Fibroblast of villous mesenchyme (primary cell): ENCODE data around the gene GAS2L1. TPM values are rescaled to one million over a fixed set of nuclear protein-coding genes. Genes with fewer than 3 reads are reported as not detected.

Experiments used
- DNase-seq: peaks from one replicate; pipeline ENCODE4 v3.0.0-alpha.2; 2010; ENCODE audit warnings: low read depth
- H3K4me3 ChIP-seq: 2 replicates; pipeline ENCODE4 v1.5.1; 2011; ENCODE audit warnings: low read depth, mild to moderate bottlenecking, low read length
- CTCF ChIP-seq: IDR thresholded peaks from 2 replicates; pipeline ENCODE4 v1.5.1; 2012; ENCODE audit warnings: low read depth, mild to moderate bottlenecking, low read length; ENCODE audit not compliant: insufficient read depth
- total RNA-seq: library from RNA; depleted of rRNA; stranded (reverse); fragments of >200 nt; gene quantifications from 2 replicates; pipeline ENCODE4 v1.2.3, GENCODE V29; 2012

GAS2L1 gene
- 16.4 and 18.4 TPM in 2 replicates for total RNA-seq

GRCh38 chr22:29306175-29306834 lies at the start of gene GAS2L1:
GAS2L1 (plus strand) TSS chr22:29306650; CDS start chr22:29308106, 1,456 bp downstream.
- peak; percentile 64 for TF ChIP-seq CTCF
- H3K4me3 ChIP-seq = peak within 1 kb of the TSS; percentile 81
- peak; percentile 78 for DNase-seq

GRCh38 chr22:29257751-29258181 lies 48.7 kb upstream of the GAS2L1 start:
- no peak for DNase-seq
- TF ChIP-seq CTCF = no peak

GRCh38 chr22:29258407-29259252 lies 47.8 kb upstream of the GAS2L1 start:
- TF ChIP-seq CTCF = no peak

More at GRCh38 chr22:29257751-29258181, 48.7 kb upstream of the GAS2L1 start:
- H3K4me3 ChIP-seq = no peak overlapping the region

GRCh38 chr22:29259253-29259899 lies 47.1 kb upstream of the GAS2L1 start:
- H3K4me3 ChIP-seq = no peak overlapping the region
- TF ChIP-seq CTCF = peak; percentile 4
- no peak for DNase-seq

More at GRCh38 chr22:29258407-29259252, 47.8 kb upstream of the GAS2L1 start:
- DNase-seq = no peak
- no peak overlapping the region for H3K4me3 ChIP-seq

DNA sequence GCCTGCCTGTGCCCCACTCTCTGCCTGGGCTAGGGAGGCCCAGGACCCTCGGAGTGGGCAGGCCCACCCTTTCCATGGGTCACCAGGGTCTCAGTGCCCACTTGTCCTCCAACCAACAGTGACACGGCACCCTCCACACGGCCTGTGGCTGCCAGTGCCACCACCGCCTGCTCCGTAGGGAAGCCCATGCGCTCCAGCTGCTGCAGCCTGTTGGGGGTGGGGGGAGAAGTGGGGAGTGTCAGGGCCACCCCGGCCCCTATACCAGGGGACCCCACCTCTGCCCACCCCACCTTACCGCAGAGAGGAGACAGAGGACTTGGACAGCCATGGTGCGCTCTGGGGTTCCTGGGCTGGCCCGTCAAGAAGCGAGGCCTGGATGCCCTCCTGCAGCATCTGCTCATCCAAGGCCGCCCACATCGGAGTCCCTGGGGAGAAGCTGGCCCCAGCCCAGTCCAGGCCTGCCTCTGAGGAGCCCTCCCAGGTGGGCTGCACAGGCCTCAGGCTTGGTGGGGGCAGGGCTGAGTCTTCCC lies 46.4 kb upstream of the GAS2L1 start:
- H3K4me3 ChIP-seq = no peak overlapping the region
- DNase-seq = no peak
- no peak for TF ChIP-seq CTCF

GRCh38 chr22:29260601-29261315 lies 45.7 kb upstream of the GAS2L1 start:
- no peak for DNase-seq
- no peak overlapping the region for H3K4me3 ChIP-seq
- TF ChIP-seq CTCF = no peak
